GM21619 (cell line): ENCODE results near the gene MAPK8IP1.
A peak's percentile ranks its signal among the peaks of the same experiment; 100 is the strongest.
"Not testable (repeated sequence)": the region's sequence is repeated elsewhere in the genome, so short reads cannot be mapped to it uniquely, and the experiment has no call there.

Experiments
- ATAC-seq: cut with Tn5 transposase; IDR thresholded peaks from one replicate; pipeline ENCODE4 v1.9.1; 2021; ENCODE audit not compliant: unreplicated experiment

Gene MAPK8IP1

GRCh38 chr11:45889555-45889954, 4.1 kb downstream of the MAPK8IP1 start:
- no peak for ATAC-seq

DNA sequence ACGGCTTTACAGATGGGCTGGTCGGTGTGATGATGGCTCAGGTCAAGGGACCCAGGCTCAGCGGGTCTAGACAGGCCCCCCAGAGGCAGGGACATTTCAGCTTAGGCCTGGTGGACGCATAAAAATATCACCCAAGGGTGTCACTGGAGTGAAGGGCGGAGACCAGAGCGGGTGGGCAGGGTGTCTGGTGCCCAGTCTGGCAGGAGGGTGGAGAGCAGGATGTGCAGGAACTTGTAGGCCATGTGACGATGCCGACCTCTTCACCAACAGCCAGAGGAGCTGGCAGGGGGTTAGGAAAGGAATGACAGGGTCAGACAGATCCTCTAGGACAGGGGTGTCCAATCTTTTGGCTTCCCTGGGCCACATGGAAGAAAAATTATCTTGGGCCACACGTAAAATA, 4.5 kb downstream of the MAPK8IP1 start:
- no peak for ATAC-seq

- ATAC-seq: no peak
These were observed 5.6 kb downstream of the MAPK8IP1 start for GRCh38 chr11:45890886-45891550.

GRCh38 chr11:45892856-45893255, 7.4 kb downstream of the MAPK8IP1 start:
- no peak for ATAC-seq

GRCh38 chr11:45894555-45895247, 9.2 kb downstream of the MAPK8IP1 start:
- no peak for ATAC-seq

GRCh38 chr11:45895553-45896259, 10.3 kb downstream of the MAPK8IP1 start:
- ATAC-seq: no peak

DNA sequence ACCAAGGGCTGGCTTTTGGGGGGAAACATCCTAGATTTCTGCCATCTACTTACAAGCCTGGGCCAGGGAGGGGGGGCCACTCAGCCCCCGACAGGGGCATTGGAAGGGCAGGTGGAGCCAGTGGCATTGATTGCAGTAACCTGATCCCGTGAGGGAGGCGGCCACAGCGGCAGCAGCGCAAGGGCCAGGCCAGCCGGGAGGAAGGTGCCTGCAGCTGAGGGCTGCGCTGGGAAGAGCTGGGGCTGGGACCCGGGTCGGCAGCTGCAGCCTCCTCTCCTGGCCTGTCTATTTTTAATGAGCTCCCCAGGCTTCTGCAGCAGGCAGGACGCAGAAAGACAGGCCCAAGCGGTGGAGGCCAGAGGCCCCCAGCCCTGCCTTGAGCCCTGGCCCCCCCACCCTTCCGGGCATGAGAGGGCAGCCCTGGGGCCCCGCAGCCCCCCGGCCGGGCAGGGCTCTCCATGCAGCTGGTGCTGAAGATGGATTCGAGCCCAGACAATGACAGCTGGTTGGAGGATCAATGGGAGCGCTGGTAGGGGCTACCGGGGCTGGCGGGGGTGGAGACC, 11.1 kb downstream of the MAPK8IP1 start:
- no peak for ATAC-seq

GRCh38 chr11:45897556-45897955, 12.1 kb downstream of the MAPK8IP1 start:
- no peak for ATAC-seq

GRCh38 chr11:45899086-45899447, 13.6 kb downstream of the MAPK8IP1 start:
- no peak for ATAC-seq

- ATAC-seq: peak; percentile 54
These were observed 14.2 kb downstream of the MAPK8IP1 start for GRCh38 chr11:45899448-45900174.

- not testable (repeated sequence) for ATAC-seq
These were observed 14.8 kb downstream of the MAPK8IP1 start for GRCh38 chr11:45900175-45900800.

GRCh38 chr11:45900916-45901617, 15.6 kb downstream of the MAPK8IP1 start:
- no peak for ATAC-seq

- ATAC-seq: no peak
These were observed 16.2 kb downstream of the MAPK8IP1 start for GRCh38 chr11:45901626-45902025.

GRCh38 chr11:45902452-45903380, 17.3 kb downstream of the MAPK8IP1 start:
- ATAC-seq: no peak

DNA sequence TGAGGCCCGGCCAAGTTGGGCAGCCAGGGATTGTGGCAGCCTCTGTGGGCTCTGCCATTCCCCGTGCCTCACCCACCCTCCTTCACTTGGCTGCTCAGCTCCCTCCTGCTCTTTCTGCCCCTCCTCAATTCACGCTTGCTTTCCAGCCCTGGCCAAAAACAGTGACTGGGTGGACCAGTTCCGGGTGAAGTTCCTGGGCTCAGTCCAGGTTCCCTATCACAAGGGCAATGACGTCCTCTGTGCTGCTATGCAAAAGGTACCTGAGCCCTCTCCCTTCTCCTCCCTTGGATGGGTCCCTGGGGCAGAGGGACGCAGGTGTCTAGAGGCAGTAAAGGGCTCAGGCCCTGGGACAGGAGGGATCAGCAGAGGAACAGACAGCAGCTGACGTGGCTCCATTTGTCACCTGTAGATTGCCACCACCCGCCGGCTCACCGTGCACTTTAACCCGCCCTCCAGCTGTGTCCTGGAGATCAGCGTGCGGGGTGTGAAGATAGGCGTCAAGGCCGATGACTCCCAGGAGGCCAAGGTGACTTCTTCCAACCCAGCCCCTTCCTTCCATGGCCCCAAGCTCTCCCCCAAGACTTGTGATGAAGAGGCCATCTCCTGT, 19.0 kb downstream of the MAPK8IP1 start:
- no peak for ATAC-seq

DNA sequence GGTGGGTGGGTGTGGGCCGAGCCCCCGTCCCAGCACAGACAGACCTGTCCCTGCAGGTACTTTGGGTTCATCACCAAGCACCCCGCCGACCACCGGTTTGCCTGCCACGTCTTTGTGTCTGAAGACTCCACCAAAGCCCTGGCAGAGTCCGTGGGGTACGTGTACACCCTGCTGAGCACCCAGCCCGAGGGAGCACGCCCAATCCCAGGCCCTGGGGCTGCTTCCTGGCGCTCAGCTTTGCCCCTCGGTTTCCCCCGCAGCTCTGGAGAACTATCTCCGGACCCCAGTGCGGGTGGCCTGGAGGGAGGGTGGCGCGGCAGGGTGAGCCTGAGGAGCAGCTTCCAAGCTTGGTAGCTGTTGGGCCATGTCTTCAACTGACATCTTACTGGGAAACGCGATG, 19.6 kb downstream of the MAPK8IP1 start:
- ATAC-seq: no peak

- not testable (repeated sequence) for ATAC-seq
These were observed 20.1 kb downstream of the MAPK8IP1 start for GRCh38 chr11:45905576-45905975.

GRCh38 chr11:45906096-45906682, 20.7 kb downstream of the MAPK8IP1 start:
- ATAC-seq: no peak
